Gastrocnemius medialis (tissue), 4 donors: ENCODE results near the gene OR1K1. TPM values are rescaled to one million over a fixed set of nuclear protein-coding genes. Genes with fewer than 3 reads are reported as not detected.

Experiments
- ATAC-seq, 2 donors: fragments of 150-250 bp; one replicate each; pipeline ENCODE4 v1.9.1; 2016
- DNase-seq, 2 donors: peaks; one replicate each; pipeline ENCODE4 v3.0.0-alpha.2; 2019
- H3K27ac ChIP-seq, 4 donors: fragments of 200-600 bp; sonication (generic); 1 replicate in 1 of 4; 2 replicates in 3 of 4; pipeline ENCODE4 v1.5.1; 2016 to 2018; ENCODE audit warnings: mild to moderate bottlenecking in 2 of 4, moderate library complexity in 1 of 4
- H3K27me3 ChIP-seq, 3 donors: fragments of 200-600 bp; sonication (generic) in 2 of 3; 1 replicate in 1 of 3; 2 replicates in 2 of 3; pipeline versions ENCODE4 v1.5.1 to v1.6.0; 2016 to 2019; ENCODE audit warnings: mild to moderate bottlenecking in 1 of 3, moderate library complexity in 1 of 3
- H3K36me3 ChIP-seq, 2 donors: fragments of 200-600 bp; sonication (generic) in 1 of 2; one replicate each; pipeline ENCODE4 v1.5.1; 2017 to 2018
- H3K4me1 ChIP-seq, 2 donors: fragments of 200-600 bp; sonication (generic) in 1 of 2; one replicate each; pipeline ENCODE4 v1.5.1; 2016 to 2017; ENCODE audit warnings: mild to moderate bottlenecking in 2 of 2
- H3K4me3 ChIP-seq, 4 donors: fragments of 200-600 bp; sonication (generic) in 3 of 4; 1 replicate in 1 of 4; 2 replicates in 3 of 4; pipeline ENCODE4 v1.5.1; 2016 to 2019; ENCODE audit warnings: mild to moderate bottlenecking in 2 of 4
- H3K9me3 ChIP-seq, 3 donors: fragments of 200-600 bp; sonication (generic) in 2 of 3; 1 replicate in 1 of 3; 2 replicates in 2 of 3; pipeline ENCODE4 v1.5.1; 2016 to 2019
- CTCF ChIP-seq, 5 experiments: fragments of 450-650 bp in 3 of 5; fragments of 200-600 bp in 2 of 5; sonication (generic) in 2 of 5; IDR thresholded peaks in 4 of 5; conservative IDR thresholded peaks in 1 of 5; 1 replicate in 4 of 5; 2 replicates in 1 of 5; pipeline ENCODE4 v1.5.1; 2016 to 2019; ENCODE audit warnings: antibody characterized with exemption in 5 of 5, mild to moderate bottlenecking in 3 of 5, moderate library complexity in 3 of 5
- POLR2A ChIP-seq, 2 donors: fragments of 450-650 bp; IDR thresholded peaks; one replicate each; pipeline ENCODE4 v1.6.1; 2017; ENCODE audit warnings: antibody characterized with exemption in 2 of 2, mild to moderate bottlenecking in 2 of 2, moderate library complexity in 2 of 2
- in situ Hi-C, 4 donors: fragments of 200-750 bp; cut with MboI; loops; one replicate each; pipeline versions ENCODE4 v1.15.0 to v1.8.0; 2017; ENCODE audit warnings: low sequenced_read_pairs in 4 of 4
- intact Hi-C: fragments of 100-400 bp; cut with DNase I; formaldehyde crosslinking; loops from one replicate; pipeline ENCODE4 v1.15.1; 2023; ENCODE audit warnings: low total_unique reads
- total RNA-seq, 4 donors: library from RNA; depleted of rRNA; stranded (reverse); fragments of >200 nt; gene quantifications; one replicate each; pipeline versions ENCODE4 v1.1.0 to v1.2.3, GENCODE V29; 2016

Gene OR1K1
- total RNA-seq, 4 donors from 2014 or later: not detected

- Histone ChIP-seq H3K9me3 (no peaks in the 10 kb centered on the region), H3K27me3 (no peaks in the 10 kb centered on the region), H3K27ac (peak overlapping the region in 3 of 4 donors; percentile 51 to 63 (median 60)), H3K36me3 (no peaks in the 10 kb centered on the region), H3K4me1 (peaks cover 7 to 19% of the 10 kb centered on the region in 2 donors), H3K4me3 (peak overlapping the region in 1 of 4 donors; percentile 5)
- DNase-seq (peak; percentile 10 to 18), ATAC-seq (peak; percentile 43 to 45)
- in situ Hi-C loops: loop anchor here (10.0 to 25.0 kb wide), 6 partner anchors 352 to 704 kb away; partner anchors contain the start of gene PTGS1 (in 1 of the 4)
- intact Hi-C loops: loop anchor here (10.0 kb wide), 1 partner anchor 692 kb away; no protein-coding TSS in a partner anchor
- TF ChIP-seq POLR2A (IDR thresholded peaks at IDR 0.05): peak in 1 of 2 donors; percentile 41
- no peak for TF ChIP-seq CTCF (IDR thresholded peaks at IDR 0.05 in 4 of 5, conservative IDR thresholded peaks at IDR 0.05 in 1 of 5)
Observed at GRCh38 chr9:122816163-122816867, 16.4 kb downstream of the OR1K1 start.

- Histone ChIP-seq H3K27ac (peak overlapping the region; percentile 1 to 65 (median 59)), H3K36me3 (peaks cover 0 to 14% of the 10 kb centered on the region in 2 donors), H3K9me3 (no peaks in the 10 kb centered on the region), H3K4me3 (no peak overlapping the region), H3K4me1 (peaks cover 12 to 26% of the 10 kb centered on the region in 2 donors), H3K27me3 (no peaks in the 10 kb centered on the region)
- no peak for ATAC-seq
- no peak for TF ChIP-seq POLR2A (IDR thresholded peaks at IDR 0.05)
- TF ChIP-seq CTCF (IDR thresholded peaks at IDR 0.05 in 4 of 5, conservative IDR thresholded peaks at IDR 0.05 in 1 of 5): no peak
- no peak for DNase-seq
- intact Hi-C loops: loop anchor here (10.0 kb wide), 1 partner anchor 695 kb away; no protein-coding TSS in a partner anchor
- in situ Hi-C loops: loop anchor here (10.0 to 25.0 kb wide), 6 partner anchors 355 to 707 kb away; partner anchors contain the start of gene PTGS1 (in 1 of the 4)
Observed at GRCh38 chr9:122819326-122819725, 19.4 kb downstream of the OR1K1 start.

GRCh38 chr9:122819791-122820489 lies 20.0 kb downstream of the OR1K1 start:
- peak overlapping the region; percentile 53 to 65 (median 60) for H3K27ac ChIP-seq
- TF ChIP-seq POLR2A (IDR thresholded peaks at IDR 0.05) (no peak), CTCF (IDR thresholded peaks at IDR 0.05 in 4 of 5, conservative IDR thresholded peaks at IDR 0.05 in 1 of 5) (no peak)
- intact Hi-C loops: loop anchor here (10.0 kb wide), 1 partner anchor 695 kb away; no protein-coding TSS in a partner anchor
- H3K36me3 ChIP-seq: peaks cover 0 to 15% of the 10 kb centered on the region in 2 donors
- in situ Hi-C loops: loop anchor here (10.0 to 25.0 kb wide), 6 partner anchors 355 to 708 kb away; partner anchors contain the start of gene PTGS1 (in 1 of the 4)
- DNase-seq: no peak
- no peaks in the 10 kb centered on the region for H3K9me3 ChIP-seq
- peaks cover 12 to 26% of the 10 kb centered on the region in 2 donors for H3K4me1 ChIP-seq
- H3K27me3 ChIP-seq: no peaks in the 10 kb centered on the region
- H3K4me3 ChIP-seq: no peak overlapping the region
- ATAC-seq: peak; percentile 25 to 54

- H3K36me3 ChIP-seq: peaks cover 0 to 19% of the 10 kb centered on the region in 2 donors
- in situ Hi-C loops (loop anchor here in 3 of 4 donors (25.0 kb wide), 4 partner anchors 458 to 708 kb away; partner anchors contain the start of gene PTGS1 (in 1 of the 3)), intact Hi-C loops (no loop called here)
- ATAC-seq (no peak), DNase-seq (no peak)
- no peaks in the 10 kb centered on the region for H3K9me3 ChIP-seq
- no peak overlapping the region for H3K4me3 ChIP-seq
- H3K27me3 ChIP-seq: no peaks in the 10 kb centered on the region
- TF ChIP-seq POLR2A (IDR thresholded peaks at IDR 0.05): no peak
- TF ChIP-seq CTCF (IDR thresholded peaks at IDR 0.05 in 4 of 5, conservative IDR thresholded peaks at IDR 0.05 in 1 of 5): no peak
- H3K27ac ChIP-seq: peak overlapping the region; percentile 53 to 65 (median 60)
- H3K4me1 ChIP-seq: peaks cover 12 to 26% of the 10 kb centered on the region in 2 donors
Observed at GRCh38 chr9:122820490-122820845, 20.5 kb downstream of the OR1K1 start.
